IMR-90 (cell line): Measurements from ENCODE around the gene AUTS2. TPM values are rescaled to one million over a fixed set of nuclear protein-coding genes. Genes with fewer than 3 reads are reported as not detected.

Experiments used
- ATAC-seq: fragments of 200-7000 bp; cut with Tn5 transposase; 2 replicates; pipeline ENCODE4 v1.9.1; 2020; ENCODE audit warnings: low read depth, mild to moderate bottlenecking, moderate library complexity
- BruUV-seq: library from RNA; stranded (reverse); fragments of 400-500 nt; replicated peaks from 2 replicates; lab custom pipeline; 2021; lab: Mats Ljungman, UMichigan
- CTCF ChIA-PET: fragments of 300-600 bp; formaldehyde crosslinking; extraction: SDS; loops from one replicate; lab custom pipeline; 2021; ENCODE audit warnings: antibody characterized with exemption; lab: Yijun Ruan, JAX
- POLR2A ChIA-PET: fragments of 300-600 bp; sonication (Branson Sonifier 250); formaldehyde crosslinking; loops from one replicate; lab custom pipeline; 2022; ENCODE audit warnings: antibody characterized with exemption; ENCODE audit not compliant: unreplicated experiment; lab: Charles Lee
- DNase-seq: peaks from one replicate; pipeline ENCODE4 v3.0.0; 2013
- H2AFZ ChIP-seq: replicated peaks from 2 replicates; pipeline ENCODE3; 2013; ENCODE audit warnings: low read length, mild to moderate bottlenecking; ENCODE audit not compliant: poor library complexity
- H2AK5ac ChIP-seq: 2 replicates; pipeline ENCODE4 v1.6.1; 2013; ENCODE audit warnings: low read depth, low read length, inconsistent platforms
- H2AK9ac ChIP-seq: replicated peaks from 2 replicates; pipeline ENCODE3; 2013; ENCODE audit warnings: mild to moderate bottlenecking, low read depth, low read length, moderate library complexity; ENCODE audit not compliant: poor library complexity
- H2BK120ac ChIP-seq: 2 replicates; pipeline ENCODE4 v1.6.1; 2013; ENCODE audit warnings: low read depth, low read length, inconsistent platforms
- H2BK15ac ChIP-seq: 3 replicates; pipeline ENCODE4 v1.6.1; 2013; ENCODE audit warnings: low read depth, low read length, inconsistent platforms
- H2BK20ac ChIP-seq: 2 replicates; pipeline ENCODE4 v1.6.1; 2013; ENCODE audit warnings: low read depth, mild to moderate bottlenecking, inconsistent platforms, low read length, moderate library complexity
- H2BK5ac ChIP-seq: 2 replicates; pipeline ENCODE4 v1.6.1; 2013; ENCODE audit warnings: mild to moderate bottlenecking, low read depth, low read length, inconsistent platforms; ENCODE audit not compliant: poor library complexity, severe bottlenecking
- H3K14ac ChIP-seq: replicated peaks from 2 replicates; pipeline ENCODE4 v1.6.1; 2013; ENCODE audit warnings: low read depth, low read length, inconsistent platforms
- H3K18ac ChIP-seq: 2 replicates; pipeline ENCODE4 v1.6.1; 2013; ENCODE audit warnings: low read depth, low read length, control low read depth
- H3K23ac ChIP-seq: 2 replicates; pipeline ENCODE4 v1.6.1; 2013; ENCODE audit warnings: low read depth, low read length, inconsistent platforms
- H3K27ac ChIP-seq: 2 replicates; pipeline ENCODE4 v1.5.1; 2013; ENCODE audit warnings: mild to moderate bottlenecking, control low read depth, low read length; ENCODE audit not compliant: insufficient read depth
- H3K27me3 ChIP-seq: 2 replicates; pipeline ENCODE4 v1.6.1; 2013; ENCODE audit warnings: low read length; ENCODE audit not compliant: control insufficient read depth, insufficient read depth
- H3K36me3 ChIP-seq: 2 replicates; pipeline ENCODE4 v1.6.1; 2013; ENCODE audit warnings: low read length, mixed read lengths; ENCODE audit not compliant: control insufficient read depth, insufficient read depth
- H3K4ac ChIP-seq: 2 replicates; pipeline ENCODE4 v1.6.1; 2013; ENCODE audit warnings: low read depth, low read length, inconsistent platforms
- H3K4me1 ChIP-seq: 2 replicates; pipeline ENCODE4 v1.6.1; 2013; ENCODE audit warnings: low read length, mixed read lengths; ENCODE audit not compliant: control insufficient read depth, insufficient read depth
- H3K4me2 ChIP-seq: 2 replicates; pipeline ENCODE4 v1.6.1; 2013; ENCODE audit warnings: low read depth, mild to moderate bottlenecking, control low read depth, low read length, moderate library complexity
- H3K4me3 ChIP-seq: 2 replicates; pipeline ENCODE4 v1.5.1; 2013; ENCODE audit warnings: low read depth, mild to moderate bottlenecking, control low read depth, low read length, moderate library complexity; ENCODE audit not compliant: insufficient read depth
- H3K56ac ChIP-seq: 2 replicates; pipeline ENCODE4 v1.6.1; 2013; ENCODE audit warnings: low read length, inconsistent platforms; ENCODE audit not compliant: insufficient read depth; ENCODE audit errors: extremely low read depth
- H3K79me1 ChIP-seq, 2 experiments: 2 replicates each; pipeline ENCODE4 v1.6.1; 2013; ENCODE audit warnings: low read length in 2 of 2, inconsistent platforms in 1 of 2, low read depth in 1 of 2
- H3K9ac ChIP-seq: 2 replicates; pipeline ENCODE4 v1.6.1; 2013; ENCODE audit warnings: low read depth, low read length, control low read depth
- H3K9me1 ChIP-seq: 2 replicates; pipeline ENCODE4 v1.6.1; 2013; ENCODE audit warnings: low read length, inconsistent platforms; ENCODE audit not compliant: insufficient read depth
- H3K9me3 ChIP-seq: 2 replicates; pipeline ENCODE4 v1.6.1; 2013; ENCODE audit warnings: low read length; ENCODE audit not compliant: control insufficient read depth, insufficient read depth
- H4K20me1 ChIP-seq: 2 replicates; pipeline ENCODE4 v1.6.1; 2013; ENCODE audit warnings: low read length, inconsistent platforms; ENCODE audit not compliant: insufficient read depth
- H4K5ac ChIP-seq: 2 replicates; pipeline ENCODE4 v1.6.1; 2013; ENCODE audit warnings: mild to moderate bottlenecking, low read depth, low read length, control low read depth
- H4K8ac ChIP-seq, 2 experiments: 2 replicates each; pipeline ENCODE4 v1.6.1; 2013; ENCODE audit warnings: low read depth in 2 of 2, low read length in 2 of 2, control low read depth in 1 of 2, inconsistent platforms in 1 of 2
- H4K91ac ChIP-seq: 2 replicates; pipeline ENCODE4 v1.6.1; 2013; ENCODE audit warnings: low read depth, low read length, inconsistent platforms; ENCODE audit not compliant: insufficient read depth
- NFE2L2 ChIP-seq: fragments of 150-350 bp; IDR thresholded peaks from 2 replicates; pipeline ENCODE4 v1.6.1; 2016; ENCODE audit warnings: low read depth, mild to moderate bottlenecking, low read length
- SMC3 ChIP-seq: fragments of 150-350 bp; IDR thresholded peaks from 2 replicates; pipeline ENCODE4 v1.6.1; 2016; ENCODE audit warnings: low read depth, mild to moderate bottlenecking, antibody characterized with exemption, low read length, moderate library complexity
- WGBS, 2 experiments: methylation state at CpG; one replicate each; pipeline versions ENCODE4 v1.1.5 to v1.1.7; 2013; ENCODE audit warnings: missing lambda C conversion rate in 2 of 2; ENCODE audit not compliant: insufficient read length in 1 of 2; ENCODE audit errors: extremely low coverage in 2 of 2; 5-methylcytosine and 5-hydroxymethylcytosine counted together
- dilution Hi-C: fragments of 300-500 bp; cut with HindIII; formaldehyde crosslinking; loops from one replicate; pipeline ENCODE4 v1.14.3; 2018; ENCODE audit warnings: low sequenced_read_pairs; ENCODE audit not compliant: unreplicated experiment
- in situ Hi-C: fragments of 300-500 bp; cut with MboI; formaldehyde crosslinking; loops from 3 replicates; pipeline ENCODE4 v1.14.3; 2019; ENCODE audit warnings: low sequenced_read_pairs, inconsistent platforms, mixed read lengths
- intact Hi-C: fragments of 100-400 bp; cut with micrococcal nuclease; formaldehyde crosslinking; loops from 2 replicates; pipeline ENCODE4 v1.10.0; 2022
- polyA plus RNA-seq, 3 experiments: library from polyadenylated mRNA; depleted of rRNA; stranded (reverse); fragments of >200 nt; gene quantifications; 2 replicates each; pipeline ENCODE4 v1.2.3, GENCODE V29; 2012; ENCODE audit warnings: low replicate concordance in 1 of 3
- total RNA-seq: library from RNA; depleted of rRNA; stranded (reverse); fragments of >200 nt; gene quantifications from 2 replicates; pipeline ENCODE4 v1.2.3, GENCODE V29; 2012
- TF ChIP-seq, protein P1 (sequence below): fragments of 150-350 bp; IDR thresholded peaks from 2 replicates; pipeline ENCODE4 v1.6.1; 2017; ENCODE audit warnings: mild to moderate bottlenecking, antibody characterized with exemption, low read length, low read depth

Gene AUTS2
- total and polyA plus RNA-seq, 2 of the 4 experiments (the other 2 are of a cell fraction) = 0.90 to 3.0 TPM

GRCh38 chr7:70416986-70417655, 818.8 kb downstream of the AUTS2 start:
- Histone ChIP-seq H3K9me3 (no peaks in the 10 kb centered on the region), H3K14ac (no peak overlapping the region), H2AK5ac (no peak overlapping the region), H2AK9ac (no peak overlapping the region), H2BK20ac (no peak overlapping the region), H3K9me1 (no peaks in the 10 kb centered on the region), H3K4me3 (no peak overlapping the region), H3K27me3 (no peaks in the 10 kb centered on the region), H3K4ac (no peak overlapping the region), H2BK120ac (no peak overlapping the region), H4K8ac (no peak overlapping the region), H3K27ac (no peak overlapping the region), H2BK15ac (no peak overlapping the region), H3K9ac (no peak overlapping the region), H2AFZ (no peak overlapping the region), H3K36me3 (no peaks in the 10 kb centered on the region), H3K18ac (no peak overlapping the region), H3K23ac (no peak overlapping the region), H4K20me1 (no peaks in the 10 kb centered on the region), H4K91ac (no peak overlapping the region), H3K79me1 (no peaks in the 10 kb centered on the region), H4K5ac (no peak overlapping the region), H3K56ac (no peak overlapping the region), H3K4me1 (no peaks in the 10 kb centered on the region), H3K4me2 (no peak overlapping the region), H2BK5ac (no peak overlapping the region)
- 20% methylated on average over 1 of the region's 16 CpGs; no CpG with 5 or more reads in 1 of the 2 experiments for WGBS, 2 experiments
- TF ChIP-seq NFE2L2 (no peak), SMC3 (no peak)
- TF ChIP-seq, protein P1, sequence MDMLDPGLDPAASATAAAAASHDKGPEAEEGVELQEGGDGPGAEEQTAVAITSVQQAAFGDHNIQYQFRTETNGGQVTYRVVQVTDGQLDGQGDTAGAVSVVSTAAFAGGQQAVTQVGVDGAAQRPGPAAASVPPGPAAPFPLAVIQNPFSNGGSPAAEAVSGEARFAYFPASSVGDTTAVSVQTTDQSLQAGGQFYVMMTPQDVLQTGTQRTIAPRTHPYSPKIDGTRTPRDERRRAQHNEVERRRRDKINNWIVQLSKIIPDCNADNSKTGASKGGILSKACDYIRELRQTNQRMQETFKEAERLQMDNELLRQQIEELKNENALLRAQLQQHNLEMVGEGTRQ = no peak
- ChIA-PET POLR2A (no interaction called here), CTCF (interaction anchor here (1.4 kb wide), 1 partner anchor 281 kb away, joined by 3 read pairs; no protein-coding TSS in a partner anchor)
- DNase-seq (no peak), ATAC-seq (no peak)
- in situ Hi-C loops (no loop called here), dilution Hi-C loops (no loop called here), intact Hi-C loops (no loop called here)
- BruUV-seq = no TSS peak
